CD4-positive, alpha-beta T cell treated with Interleukin-15 for 4 hours (primary cell): Measurements from ENCODE around the gene POC1A.

Source experiments
- DNase-seq: peaks from one replicate; pipeline ENCODE4 v3.0.0-alpha.2; 2020; ENCODE audit warnings: low spot score

Gene POC1A

GRCh38 chr3:52104684-52105640 lies 49.3 kb downstream of the POC1A start:
- no peak for DNase-seq

- no peak for DNase-seq
These were observed 51.3 kb downstream of the POC1A start for GRCh38 chr3:52102934-52103333.

- DNase-seq, result no peak
These were observed 55.2 kb downstream of the POC1A start for GRCh38 chr3:52099001-52099401.

- DNase-seq, result no peak
These were observed 56.2 kb downstream of the POC1A start for GRCh38 chr3:52097851-52098507.

- DNase-seq, result no peak
These were observed 58.0 kb downstream of the POC1A start for GRCh38 chr3:52095990-52096775.

GRCh38 chr3:52094571-52095485 lies 59.4 kb downstream of the POC1A start:
- no peak for DNase-seq

GRCh38 chr3:52093756-52094545 lies 60.3 kb downstream of the POC1A start:
- no peak for DNase-seq

GRCh38 chr3:52092891-52093290 lies 61.3 kb downstream of the POC1A start:
- DNase-seq, result no peak

GRCh38 chr3:52092271-52092660 lies 62.0 kb downstream of the POC1A start:
- no peak for DNase-seq

GRCh38 chr3:52091586-52092270 lies 62.5 kb downstream of the POC1A start:
- no peak for DNase-seq

GRCh38 chr3:52090933-52091468 lies 63.2 kb downstream of the POC1A start:
- no peak for DNase-seq

- no peak for DNase-seq
These were observed 63.9 kb downstream of the POC1A start for GRCh38 chr3:52090131-52090932.

GRCh38 chr3:52089691-52090090 lies 64.5 kb downstream of the POC1A start:
- DNase-seq, result no peak

- no peak for DNase-seq
These were observed 65.5 kb downstream of the POC1A start for GRCh38 chr3:52088445-52089367.

GRCh38 chr3:52087731-52088130 lies 66.5 kb downstream of the POC1A start:
- no peak for DNase-seq

GRCh38 chr3:52086976-52087663 lies 67.1 kb downstream of the POC1A start:
- no peak for DNase-seq

GRCh38 chr3:52086461-52086860 lies 67.8 kb downstream of the POC1A start:
- DNase-seq, result no peak
